ENCODE results near the gene PNPLA1.

The PNPLA1 gene

GRCh38 chr6:36320475-36320874 is 50.6 kb downstream of the PNPLA1 start:
- H3K9ac ChIP-seq (ENCODE audit: low read length): no peak overlapping the region
- no peaks in the 10 kb centered on the region for H3K36me3 ChIP-seq (ENCODE audit: control insufficient read depth, insufficient read depth, low read length, severe bottlenecking)
- H3K9me3 ChIP-seq (ENCODE audit: control insufficient read depth, low read length): no peaks in the 10 kb centered on the region
- H3K4me3 ChIP-seq (ENCODE audit: low read length): no peak overlapping the region
- H3K27me3 ChIP-seq (replicated peaks; ENCODE audit: control insufficient read depth, insufficient read depth, low read length): peaks cover 25% of the 10 kb centered on the region
- no peak for DNase-seq (ENCODE audit: low read depth)
- peaks cover 4% of the 10 kb centered on the region for H3K4me1 ChIP-seq (ENCODE audit: control insufficient read depth, insufficient read depth, low read length)

- Histone ChIP-seq H3K36me3 (ENCODE audit: control insufficient read depth, insufficient read depth, low read length, severe bottlenecking) (no peaks in the 10 kb centered on the region), H3K27me3 (replicated peaks; ENCODE audit: control insufficient read depth, insufficient read depth, low read length) (peaks cover 39% of the 10 kb centered on the region), H3K9ac (ENCODE audit: low read length) (no peak overlapping the region), H3K4me3 (ENCODE audit: low read length) (no peak overlapping the region), H3K9me3 (ENCODE audit: control insufficient read depth, low read length) (no peaks in the 10 kb centered on the region), H3K4me1 (ENCODE audit: control insufficient read depth, insufficient read depth, low read length) (no peaks in the 10 kb centered on the region)
- DNase-seq (ENCODE audit: low read depth): no peak
Measured at GRCh38 chr6:36322591-36322990, 52.7 kb downstream of the PNPLA1 start.

- Histone ChIP-seq H3K4me1 (ENCODE audit: control insufficient read depth, insufficient read depth, low read length) (no peaks in the 10 kb centered on the region), H3K4me3 (ENCODE audit: low read length) (no peak overlapping the region), H3K9ac (ENCODE audit: low read length) (no peak overlapping the region), H3K9me3 (ENCODE audit: control insufficient read depth, low read length) (no peaks in the 10 kb centered on the region), H3K36me3 (ENCODE audit: control insufficient read depth, insufficient read depth, low read length, severe bottlenecking) (no peaks in the 10 kb centered on the region), H3K27me3 (replicated peaks; ENCODE audit: control insufficient read depth, insufficient read depth, low read length) (peaks cover 39% of the 10 kb centered on the region)
- DNase-seq (ENCODE audit: low read depth): no peak
Measured at GRCh38 chr6:36323062-36323461, 53.2 kb downstream of the PNPLA1 start.

- H3K4me1 ChIP-seq (ENCODE audit: control insufficient read depth, insufficient read depth, low read length): no peaks in the 10 kb centered on the region
- no peak for DNase-seq (ENCODE audit: low read depth)
- H3K27me3 ChIP-seq (replicated peaks; ENCODE audit: control insufficient read depth, insufficient read depth, low read length): peaks cover 40% of the 10 kb centered on the region
- H3K36me3 ChIP-seq (ENCODE audit: control insufficient read depth, insufficient read depth, low read length, severe bottlenecking): no peaks in the 10 kb centered on the region
- H3K9ac ChIP-seq (ENCODE audit: low read length): no peak overlapping the region
- H3K9me3 ChIP-seq (ENCODE audit: control insufficient read depth, low read length): no peaks in the 10 kb centered on the region
- no peak overlapping the region for H3K4me3 ChIP-seq (ENCODE audit: low read length)
Measured at GRCh38 chr6:36324191-36324590, 54.3 kb downstream of the PNPLA1 start.

GRCh38 chr6:36324715-36325114 is 54.9 kb downstream of the PNPLA1 start:
- Histone ChIP-seq H3K27me3 (replicated peaks; ENCODE audit: control insufficient read depth, insufficient read depth, low read length) (peaks cover 41% of the 10 kb centered on the region), H3K9me3 (ENCODE audit: control insufficient read depth, low read length) (no peaks in the 10 kb centered on the region), H3K9ac (ENCODE audit: low read length) (no peak overlapping the region), H3K36me3 (ENCODE audit: control insufficient read depth, insufficient read depth, low read length, severe bottlenecking) (no peaks in the 10 kb centered on the region), H3K4me1 (ENCODE audit: control insufficient read depth, insufficient read depth, low read length) (no peaks in the 10 kb centered on the region), H3K4me3 (ENCODE audit: low read length) (no peak overlapping the region)
- no peak for DNase-seq (ENCODE audit: low read depth)

- peaks cover 47% of the 10 kb centered on the region for H3K27me3 ChIP-seq (replicated peaks; ENCODE audit: control insufficient read depth, insufficient read depth, low read length)
- H3K36me3 ChIP-seq (ENCODE audit: control insufficient read depth, insufficient read depth, low read length, severe bottlenecking): no peaks in the 10 kb centered on the region
- DNase-seq (ENCODE audit: low read depth): no peak
- H3K4me3 ChIP-seq (ENCODE audit: low read length): no peak overlapping the region
- no peaks in the 10 kb centered on the region for H3K4me1 ChIP-seq (ENCODE audit: control insufficient read depth, insufficient read depth, low read length)
- no peaks in the 10 kb centered on the region for H3K9me3 ChIP-seq (ENCODE audit: control insufficient read depth, low read length)
- H3K9ac ChIP-seq (ENCODE audit: low read length): no peak overlapping the region
Measured at GRCh38 chr6:36326356-36326995, 56.6 kb downstream of the PNPLA1 start.

- Histone ChIP-seq H3K4me1 (ENCODE audit: control insufficient read depth, insufficient read depth, low read length) (no peaks in the 10 kb centered on the region), H3K9ac (ENCODE audit: low read length) (no peak overlapping the region), H3K4me3 (ENCODE audit: low read length) (no peak overlapping the region), H3K27me3 (replicated peaks; ENCODE audit: control insufficient read depth, insufficient read depth, low read length) (peaks cover 50% of the 10 kb centered on the region), H3K9me3 (ENCODE audit: control insufficient read depth, low read length) (no peaks in the 10 kb centered on the region), H3K36me3 (ENCODE audit: control insufficient read depth, insufficient read depth, low read length, severe bottlenecking) (no peaks in the 10 kb centered on the region)
- DNase-seq (ENCODE audit: low read depth): no peak
Measured at GRCh38 chr6:36327226-36327918, 57.5 kb downstream of the PNPLA1 start.

- no peaks in the 10 kb centered on the region for H3K36me3 ChIP-seq (ENCODE audit: control insufficient read depth, insufficient read depth, low read length, severe bottlenecking)
- DNase-seq (ENCODE audit: low read depth): no peak
- no peaks in the 10 kb centered on the region for H3K4me1 ChIP-seq (ENCODE audit: control insufficient read depth, insufficient read depth, low read length)
- H3K27me3 ChIP-seq (replicated peaks; ENCODE audit: control insufficient read depth, insufficient read depth, low read length): peaks cover 54% of the 10 kb centered on the region
- H3K4me3 ChIP-seq (ENCODE audit: low read length): no peak overlapping the region
- H3K9ac ChIP-seq (ENCODE audit: low read length): no peak overlapping the region
- H3K9me3 ChIP-seq (ENCODE audit: control insufficient read depth, low read length): no peaks in the 10 kb centered on the region
Measured at GRCh38 chr6:36327919-36328236, 58.0 kb downstream of the PNPLA1 start.

- Histone ChIP-seq H3K4me1 (ENCODE audit: control insufficient read depth, insufficient read depth, low read length) (peaks cover 2% of the 10 kb centered on the region), H3K9ac (ENCODE audit: low read length) (no peak overlapping the region), H3K4me3 (ENCODE audit: low read length) (no peak overlapping the region), H3K9me3 (ENCODE audit: control insufficient read depth, low read length) (no peaks in the 10 kb centered on the region), H3K27me3 (replicated peaks; ENCODE audit: control insufficient read depth, insufficient read depth, low read length) (peaks cover 61% of the 10 kb centered on the region), H3K36me3 (ENCODE audit: control insufficient read depth, insufficient read depth, low read length, severe bottlenecking) (no peaks in the 10 kb centered on the region)
- no peak for DNase-seq (ENCODE audit: low read depth)
Measured at GRCh38 chr6:36328600-36328999, 58.7 kb downstream of the PNPLA1 start.

- peaks cover 9% of the 10 kb centered on the region for H3K4me1 ChIP-seq (ENCODE audit: control insufficient read depth, insufficient read depth, low read length)
- H3K4me3 ChIP-seq (ENCODE audit: low read length): no peak overlapping the region
- DNase-seq (ENCODE audit: low read depth): no peak
- peaks cover 62% of the 10 kb centered on the region for H3K27me3 ChIP-seq (replicated peaks; ENCODE audit: control insufficient read depth, insufficient read depth, low read length)
- H3K36me3 ChIP-seq (ENCODE audit: control insufficient read depth, insufficient read depth, low read length, severe bottlenecking): no peaks in the 10 kb centered on the region
- H3K9me3 ChIP-seq (ENCODE audit: control insufficient read depth, low read length): no peaks in the 10 kb centered on the region
- H3K9ac ChIP-seq (ENCODE audit: low read length): no peak overlapping the region
Measured at GRCh38 chr6:36329798-36330291, 60.0 kb downstream of the PNPLA1 start.

- H3K9ac ChIP-seq (ENCODE audit: low read length): no peak overlapping the region
- H3K4me3 ChIP-seq (ENCODE audit: low read length): no peak overlapping the region
- H3K4me1 ChIP-seq (ENCODE audit: control insufficient read depth, insufficient read depth, low read length): peaks cover 9% of the 10 kb centered on the region
- H3K9me3 ChIP-seq (ENCODE audit: control insufficient read depth, low read length): no peaks in the 10 kb centered on the region
- H3K36me3 ChIP-seq (ENCODE audit: control insufficient read depth, insufficient read depth, low read length, severe bottlenecking): no peaks in the 10 kb centered on the region
- no peak for DNase-seq (ENCODE audit: low read depth)
- peaks cover 62% of the 10 kb centered on the region for H3K27me3 ChIP-seq (replicated peaks; ENCODE audit: control insufficient read depth, insufficient read depth, low read length)
Measured at GRCh38 chr6:36330366-36330765, 60.5 kb downstream of the PNPLA1 start.
